Gastrocnemius medialis (tissue), 4 donors: Measurements from ENCODE around the gene TIMM21. TPM values are rescaled to one million over a fixed set of nuclear protein-coding genes. Genes with fewer than 3 reads are reported as not detected.

Source experiments
- ATAC-seq, 2 donors: fragments of 150-250 bp; one replicate each; pipeline ENCODE4 v1.9.1; 2016
- DNase-seq, 2 donors: peaks; one replicate each; pipeline ENCODE4 v3.0.0-alpha.2; 2019
- H3K27ac ChIP-seq, 4 donors: fragments of 200-600 bp; sonication (generic); 1 replicate in 1 of 4; 2 replicates in 3 of 4; pipeline ENCODE4 v1.5.1; 2016 to 2018; ENCODE audit warnings: mild to moderate bottlenecking in 2 of 4, moderate library complexity in 1 of 4
- H3K27me3 ChIP-seq, 3 donors: fragments of 200-600 bp; sonication (generic) in 2 of 3; 1 replicate in 1 of 3; 2 replicates in 2 of 3; pipeline versions ENCODE4 v1.5.1 to v1.6.0; 2016 to 2019; ENCODE audit warnings: mild to moderate bottlenecking in 1 of 3, moderate library complexity in 1 of 3
- H3K36me3 ChIP-seq, 2 donors: fragments of 200-600 bp; sonication (generic) in 1 of 2; one replicate each; pipeline ENCODE4 v1.5.1; 2017 to 2018
- H3K4me1 ChIP-seq, 2 donors: fragments of 200-600 bp; sonication (generic) in 1 of 2; one replicate each; pipeline ENCODE4 v1.5.1; 2016 to 2017; ENCODE audit warnings: mild to moderate bottlenecking in 2 of 2
- H3K4me3 ChIP-seq, 4 donors: fragments of 200-600 bp; sonication (generic) in 3 of 4; 1 replicate in 1 of 4; 2 replicates in 3 of 4; pipeline ENCODE4 v1.5.1; 2016 to 2019; ENCODE audit warnings: mild to moderate bottlenecking in 2 of 4
- H3K9me3 ChIP-seq, 3 donors: fragments of 200-600 bp; sonication (generic) in 2 of 3; 1 replicate in 1 of 3; 2 replicates in 2 of 3; pipeline ENCODE4 v1.5.1; 2016 to 2019
- POLR2A ChIP-seq, 2 donors: fragments of 450-650 bp; IDR thresholded peaks; one replicate each; pipeline ENCODE4 v1.6.1; 2017; ENCODE audit warnings: antibody characterized with exemption in 2 of 2, mild to moderate bottlenecking in 2 of 2, moderate library complexity in 2 of 2
- in situ Hi-C, 4 donors: fragments of 200-750 bp; cut with MboI; loops; one replicate each; pipeline versions ENCODE4 v1.15.0 to v1.8.0; 2017; ENCODE audit warnings: low sequenced_read_pairs in 4 of 4
- intact Hi-C: fragments of 100-400 bp; cut with DNase I; formaldehyde crosslinking; loops from one replicate; pipeline ENCODE4 v1.15.1; 2023; ENCODE audit warnings: low total_unique reads
- total RNA-seq, 4 donors: library from RNA; depleted of rRNA; stranded (reverse); fragments of >200 nt; gene quantifications; one replicate each; pipeline versions ENCODE4 v1.1.0 to v1.2.3, GENCODE V29; 2016
- TF ChIP-seq, protein P1 (sequence below), 5 experiments: fragments of 450-650 bp in 3 of 5; fragments of 200-600 bp in 2 of 5; sonication (generic) in 2 of 5; IDR thresholded peaks in 4 of 5; conservative IDR thresholded peaks in 1 of 5; 1 replicate in 4 of 5; 2 replicates in 1 of 5; pipeline ENCODE4 v1.5.1; 2016 to 2019; ENCODE audit warnings: antibody characterized with exemption in 5 of 5, mild to moderate bottlenecking in 3 of 5, moderate library complexity in 3 of 5

The TIMM21 gene
- total RNA-seq, 4 donors from 2014 or later, result 40.0 to 108 (median 75.8) TPM

DNA sequence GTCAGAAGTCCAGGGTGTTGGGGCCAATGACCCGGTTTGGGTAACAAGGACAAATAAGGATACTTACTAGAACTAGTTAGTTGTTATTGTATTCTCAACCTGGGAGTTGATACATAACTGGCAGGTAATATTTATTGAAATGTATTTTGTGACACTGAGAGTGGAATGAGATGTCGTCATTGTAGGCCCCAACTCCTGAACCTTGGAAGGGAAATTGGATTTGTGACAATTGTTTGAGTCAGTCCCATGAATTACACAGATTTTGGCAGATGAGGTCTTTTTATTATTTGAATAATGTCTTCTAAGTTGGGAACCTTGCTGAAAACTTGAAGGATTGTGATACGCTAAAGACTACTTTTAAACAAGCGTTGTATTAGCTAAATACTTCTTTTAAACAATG is 5.1 kb downstream of the TIMM21 start:
- H3K27me3 ChIP-seq, result no peaks in the 10 kb centered on the region
- in situ Hi-C loops, result no loop called here
- peaks cover 0 to 30% of the 10 kb centered on the region in 2 donors for H3K36me3 ChIP-seq
- ATAC-seq (no peak), DNase-seq (no peak)
- H3K4me1 ChIP-seq, result peaks cover 26 to 40% of the 10 kb centered on the region in 2 donors
- H3K4me3 ChIP-seq, result no peak overlapping the region
- TF ChIP-seq, protein P1, sequence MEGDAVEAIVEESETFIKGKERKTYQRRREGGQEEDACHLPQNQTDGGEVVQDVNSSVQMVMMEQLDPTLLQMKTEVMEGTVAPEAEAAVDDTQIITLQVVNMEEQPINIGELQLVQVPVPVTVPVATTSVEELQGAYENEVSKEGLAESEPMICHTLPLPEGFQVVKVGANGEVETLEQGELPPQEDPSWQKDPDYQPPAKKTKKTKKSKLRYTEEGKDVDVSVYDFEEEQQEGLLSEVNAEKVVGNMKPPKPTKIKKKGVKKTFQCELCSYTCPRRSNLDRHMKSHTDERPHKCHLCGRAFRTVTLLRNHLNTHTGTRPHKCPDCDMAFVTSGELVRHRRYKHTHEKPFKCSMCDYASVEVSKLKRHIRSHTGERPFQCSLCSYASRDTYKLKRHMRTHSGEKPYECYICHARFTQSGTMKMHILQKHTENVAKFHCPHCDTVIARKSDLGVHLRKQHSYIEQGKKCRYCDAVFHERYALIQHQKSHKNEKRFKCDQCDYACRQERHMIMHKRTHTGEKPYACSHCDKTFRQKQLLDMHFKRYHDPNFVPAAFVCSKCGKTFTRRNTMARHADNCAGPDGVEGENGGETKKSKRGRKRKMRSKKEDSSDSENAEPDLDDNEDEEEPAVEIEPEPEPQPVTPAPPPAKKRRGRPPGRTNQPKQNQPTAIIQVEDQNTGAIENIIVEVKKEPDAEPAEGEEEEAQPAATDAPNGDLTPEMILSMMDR (IDR thresholded peaks at IDR 0.05 in 4 of 5, conservative IDR thresholded peaks at IDR 0.05 in 1 of 5), result no peak
- TF ChIP-seq POLR2A (IDR thresholded peaks at IDR 0.05), result no peak
- H3K9me3 ChIP-seq, result no peaks in the 10 kb centered on the region
- H3K27ac ChIP-seq, result no peak overlapping the region
- intact Hi-C loops, result loop anchor here (10.0 kb wide), 1 partner anchor 1051 kb away; the partner anchor contains the start of gene PTGR3

DNA sequence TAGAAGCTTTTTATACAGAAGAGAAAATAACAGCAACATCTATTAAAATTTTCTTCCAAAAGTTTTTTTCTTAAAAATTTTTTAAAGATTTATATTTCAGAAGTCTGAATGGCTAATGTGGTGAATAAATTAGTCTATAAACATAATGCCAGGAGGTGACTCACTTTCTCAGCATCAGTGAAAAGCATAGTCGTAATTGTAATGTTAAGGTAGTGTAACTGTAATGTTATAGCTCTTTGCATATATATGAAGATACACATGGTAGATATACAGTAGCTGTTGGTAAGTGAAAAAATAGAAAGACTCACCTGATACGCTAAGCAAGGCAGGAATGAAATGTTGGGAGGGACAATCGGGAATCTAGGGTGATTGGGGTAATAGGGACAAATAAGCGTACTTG is 5.5 kb downstream of the TIMM21 start:
- no peaks in the 10 kb centered on the region for H3K9me3 ChIP-seq
- intact Hi-C loops, result loop anchor here (10.0 kb wide), 1 partner anchor 1051 kb away; the partner anchor contains the start of gene PTGR3
- TF ChIP-seq, protein P1 (IDR thresholded peaks at IDR 0.05 in 4 of 5, conservative IDR thresholded peaks at IDR 0.05 in 1 of 5), result no peak
- TF ChIP-seq POLR2A (IDR thresholded peaks at IDR 0.05), result no peak
- H3K4me1 ChIP-seq, result peaks cover 26 to 40% of the 10 kb centered on the region in 2 donors
- ATAC-seq, result no peak
- no peak overlapping the region for H3K4me3 ChIP-seq
- no peaks in the 10 kb centered on the region for H3K27me3 ChIP-seq
- H3K27ac ChIP-seq, result no peak overlapping the region
- in situ Hi-C loops, result no loop called here
- peaks cover 0 to 34% of the 10 kb centered on the region in 2 donors for H3K36me3 ChIP-seq
- DNase-seq, result no peak

DNA sequence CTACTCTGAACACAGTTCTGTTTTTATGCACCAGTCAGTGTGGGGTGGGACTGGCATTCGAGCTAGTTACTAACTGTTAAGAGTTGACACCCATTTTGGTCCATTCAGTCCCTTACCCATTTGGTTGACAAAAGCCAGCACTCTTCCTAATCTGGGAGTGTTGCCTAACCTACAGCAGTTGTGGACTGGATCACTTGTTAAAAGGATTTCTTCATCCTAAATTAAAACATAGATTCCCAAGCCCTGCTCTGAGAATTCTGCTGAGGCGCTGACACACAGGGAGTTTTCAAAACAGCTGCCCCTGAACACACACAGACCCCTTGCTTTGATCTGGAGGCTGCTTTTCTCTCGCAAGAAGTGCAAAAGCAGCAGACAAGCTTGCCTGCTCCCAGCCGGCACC is 6.4 kb downstream of the TIMM21 start:
- TF ChIP-seq, protein P1 (IDR thresholded peaks at IDR 0.05 in 4 of 5, conservative IDR thresholded peaks at IDR 0.05 in 1 of 5), result no peak
- TF ChIP-seq POLR2A (IDR thresholded peaks at IDR 0.05), result no peak
- no peak overlapping the region for H3K4me3 ChIP-seq
- H3K36me3 ChIP-seq, result peaks cover 0 to 44% of the 10 kb centered on the region in 2 donors
- no peaks in the 10 kb centered on the region for H3K9me3 ChIP-seq
- ATAC-seq (no peak), DNase-seq (no peak)
- H3K27ac ChIP-seq, result no peak overlapping the region
- intact Hi-C loops, result loop anchor here (10.0 kb wide), 1 partner anchor 1050 kb away; the partner anchor contains the start of gene PTGR3
- peaks cover 17 to 31% of the 10 kb centered on the region in 2 donors for H3K4me1 ChIP-seq
- H3K27me3 ChIP-seq, result no peaks in the 10 kb centered on the region
- in situ Hi-C loops, result no loop called here

DNA sequence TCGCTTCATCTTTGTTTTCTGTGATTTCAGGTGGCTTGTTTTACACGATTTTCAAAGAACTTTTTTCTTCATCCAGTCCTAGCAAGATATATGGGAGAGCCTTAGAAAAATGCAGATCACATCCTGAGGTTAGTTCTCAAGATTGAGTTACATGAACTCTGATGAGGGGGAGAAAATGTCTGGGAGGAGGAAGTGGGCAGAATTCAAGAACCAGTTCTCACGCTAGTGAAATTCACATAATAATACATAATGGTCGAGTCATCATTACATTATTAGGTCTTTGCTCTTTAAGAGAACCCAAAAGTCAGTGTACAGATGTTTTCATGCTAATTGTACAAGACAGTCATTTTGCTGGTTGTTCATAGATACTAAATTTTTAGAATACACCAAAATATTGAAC is 7.0 kb downstream of the TIMM21 start:
- in situ Hi-C loops (no loop called here), intact Hi-C loops (loop anchor here (10.0 kb wide), 1 partner anchor 1050 kb away; the partner anchor contains the start of gene PTGR3)
- Histone ChIP-seq H3K9me3 (no peaks in the 10 kb centered on the region), H3K4me3 (no peak overlapping the region), H3K4me1 (peaks cover 12 to 25% of the 10 kb centered on the region in 2 donors), H3K27ac (no peak overlapping the region), H3K36me3 (peaks cover 0 to 47% of the 10 kb centered on the region in 2 donors), H3K27me3 (no peaks in the 10 kb centered on the region)
- no peak for DNase-seq
- no peak for ATAC-seq
- TF ChIP-seq, protein P1 (IDR thresholded peaks at IDR 0.05 in 4 of 5, conservative IDR thresholded peaks at IDR 0.05 in 1 of 5), result no peak
- TF ChIP-seq POLR2A (IDR thresholded peaks at IDR 0.05), result no peak
